HEK293 (cell line): ENCODE results near the gene CEP89.
A peak's percentile ranks its signal among the peaks of the same experiment; 100 is the strongest.

Experiments used
- CTCF ChIA-PET: fragments of 350-600 bp; formaldehyde crosslinking; extraction: SDS; loops from one replicate; lab custom pipeline; 2021; ENCODE audit warnings: antibody characterized with exemption; lab: Yijun Ruan, JAX
- POLR2A ChIA-PET: fragments of 300-600 bp; formaldehyde crosslinking; extraction: SDS; loops from one replicate; lab custom pipeline; 2020; ENCODE audit warnings: antibody characterized with exemption, inconsistent platforms; lab: Yijun Ruan, JAX
- H3K27ac ChIP-seq: fragments of 200-500 bp; sonication (Bioruptor generic); 2 replicates; pipeline ENCODE4 v1.5.1; 2014; ENCODE audit warnings: low read depth, low read length, control low read depth, inconsistent platforms; ENCODE audit errors: extremely low read depth
- H3K36me3 ChIP-seq, 2 experiments: fragments of 200-500 bp in 1 of 2; sonication (Bioruptor generic) in 1 of 2; 1 replicate in 1 of 2; 2 replicates in 1 of 2; pipeline ENCODE4 v1.5.1; 2014 to 2017; ENCODE audit warnings: inconsistent platforms in 2 of 2, low read length in 2 of 2; ENCODE audit not compliant: control insufficient read depth in 2 of 2, insufficient read depth in 1 of 2
- H3K4me1 ChIP-seq: fragments of 200-500 bp; sonication (Bioruptor generic); 2 replicates; pipeline ENCODE4 v1.5.1; 2014; ENCODE audit warnings: mild to moderate bottlenecking, low read length, inconsistent platforms; ENCODE audit not compliant: control insufficient read depth, insufficient read depth
- H3K4me3 ChIP-seq: 2 replicates; pipeline ENCODE4 v1.5.1; 2011; ENCODE audit warnings: low read depth, mild to moderate bottlenecking, control low read depth, low read length, moderate library complexity
- H3K9me3 ChIP-seq: fragments of 200-500 bp; sonication (Bioruptor generic); 2 replicates; pipeline ENCODE4 v1.5.1; 2014; ENCODE audit warnings: low read depth, low read length, inconsistent platforms; ENCODE audit not compliant: control insufficient read depth, insufficient read depth
- GLI4 ChIP-seq: fragments of 450-650 bp; formaldehyde crosslinking; IDR thresholded peaks from 2 replicates; pipeline ENCODE4 v1.5.1; 2016; ENCODE audit warnings: missing biosample characterization, missing genetic modification characterization
- GLIS1 ChIP-seq: fragments of 450-650 bp; formaldehyde crosslinking; IDR thresholded peaks from 2 replicates; pipeline ENCODE4 v1.5.1; 2016; ENCODE audit warnings: missing biosample characterization, missing genetic modification characterization
- HOXC10 ChIP-seq: sonication (generic); formaldehyde crosslinking; IDR thresholded peaks from 2 replicates; pipeline ENCODE4 v1.8.1; 2023; ENCODE audit warnings: mild to moderate bottlenecking, missing genetic modification reagents
- KLF10 ChIP-seq: fragments of 450-650 bp; IDR thresholded peaks from 2 replicates; pipeline ENCODE4 v1.5.1; 2018; ENCODE audit warnings: missing biosample characterization, mild to moderate bottlenecking, missing genetic modification characterization
- OSR2 ChIP-seq: fragments of 450-650 bp; formaldehyde crosslinking; IDR thresholded peaks from 2 replicates; pipeline ENCODE4 v1.5.1; 2016; ENCODE audit warnings: missing biosample characterization, missing genetic modification characterization
- SP7 ChIP-seq: fragments of 450-650 bp; formaldehyde crosslinking; IDR thresholded peaks from 2 replicates; pipeline ENCODE4 v1.5.1; 2016; ENCODE audit warnings: missing biosample characterization, missing genetic modification characterization
- YY2 ChIP-seq: fragments of 450-650 bp; formaldehyde crosslinking; IDR thresholded peaks from 2 replicates; pipeline ENCODE4 v1.5.1; 2016; ENCODE audit warnings: missing biosample characterization, missing genetic modification characterization
- ZBTB17 ChIP-seq: fragments of 450-650 bp; formaldehyde crosslinking; IDR thresholded peaks from 2 replicates; pipeline ENCODE4 v1.5.1; 2016; ENCODE audit warnings: missing biosample characterization, missing genetic modification characterization
- ZIC2 ChIP-seq: fragments of 450-650 bp; formaldehyde crosslinking; IDR thresholded peaks from 2 replicates; pipeline ENCODE4 v1.5.1; 2016; ENCODE audit warnings: missing biosample characterization, missing genetic modification characterization
- ZNF10 ChIP-seq: fragments of 450-650 bp; formaldehyde crosslinking; IDR thresholded peaks from 2 replicates; pipeline ENCODE4 v1.5.1; 2017; ENCODE audit warnings: missing biosample characterization, missing genetic modification characterization
- ZNF114 ChIP-seq: fragments of 450-650 bp; formaldehyde crosslinking; IDR thresholded peaks from 2 replicates; pipeline ENCODE4 v1.5.0; 2017; ENCODE audit warnings: missing biosample characterization, missing genetic modification characterization
- ZNF202 ChIP-seq: fragments of 450-650 bp; formaldehyde crosslinking; IDR thresholded peaks from 2 replicates; pipeline ENCODE4 v1.5.1; 2016; ENCODE audit warnings: missing biosample characterization, missing genetic modification characterization, borderline replicate concordance
- ZNF211 ChIP-seq: fragments of 450-650 bp; formaldehyde crosslinking; IDR thresholded peaks from 2 replicates; pipeline ENCODE4 v1.5.1; 2016; ENCODE audit warnings: low read depth, missing biosample characterization, missing genetic modification characterization
- ZNF223 ChIP-seq: fragments of 450-650 bp; formaldehyde crosslinking; IDR thresholded peaks from 2 replicates; pipeline ENCODE4 v1.5.1; 2016; ENCODE audit warnings: missing biosample characterization, missing genetic modification characterization
- ZNF248 ChIP-seq: fragments of 450-650 bp; formaldehyde crosslinking; IDR thresholded peaks from 2 replicates; pipeline ENCODE4 v1.5.1; 2017; ENCODE audit warnings: missing biosample characterization, missing genetic modification characterization
- ZNF311 ChIP-seq: fragments of 450-650 bp; formaldehyde crosslinking; IDR thresholded peaks from 2 replicates; pipeline ENCODE4 v1.5.1; 2017; ENCODE audit warnings: missing biosample characterization, missing genetic modification characterization, borderline replicate concordance
- ZNF341 ChIP-seq: fragments of 450-650 bp; formaldehyde crosslinking; IDR thresholded peaks from 2 replicates; pipeline ENCODE4; 2016; ENCODE audit warnings: low read depth, missing biosample characterization, missing genetic modification characterization
- ZNF510 ChIP-seq: fragments of 450-650 bp; formaldehyde crosslinking; IDR thresholded peaks from 2 replicates; pipeline ENCODE4 v1.5.1; 2018; ENCODE audit warnings: mild to moderate bottlenecking, missing genetic modification characterization, missing biosample characterization; ENCODE audit not compliant: insufficient replicate concordance
- ZNF521 ChIP-seq: fragments of 450-650 bp; formaldehyde crosslinking; IDR thresholded peaks from 2 replicates; pipeline ENCODE4 v1.5.1; 2017; ENCODE audit warnings: missing biosample characterization, mild to moderate bottlenecking, missing genetic modification characterization
- ZNF677 ChIP-seq: fragments of 450-650 bp; IDR thresholded peaks from 2 replicates; pipeline ENCODE4 v1.5.0; 2018; ENCODE audit warnings: missing biosample characterization, mild to moderate bottlenecking, missing genetic modification characterization, moderate library complexity
- ZNF707 ChIP-seq: fragments of 450-650 bp; formaldehyde crosslinking; IDR thresholded peaks from 2 replicates; pipeline ENCODE4 v1.5.1; 2016; ENCODE audit warnings: missing biosample characterization, missing genetic modification characterization
- ZNF785 ChIP-seq: fragments of 450-650 bp; formaldehyde crosslinking; IDR thresholded peaks from 2 replicates; pipeline ENCODE4 v1.5.1; 2016; ENCODE audit warnings: missing biosample characterization, missing genetic modification characterization
- TF ChIP-seq, protein P1 (sequence below): sonication (generic); formaldehyde crosslinking; IDR thresholded peaks from 2 replicates; pipeline ENCODE4 v1.8.1; 2022; ENCODE audit warnings: mild to moderate bottlenecking, moderate library complexity, missing genetic modification reagents
- TF ChIP-seq, protein P2 (sequence below): fragments of 450-650 bp; formaldehyde crosslinking; IDR thresholded peaks from 2 replicates; pipeline ENCODE4 v1.5.1; 2016; ENCODE audit warnings: missing biosample characterization, missing genetic modification characterization

CEP89 gene

GRCh38 chr19:32875428-32875827, 96.3 kb downstream of the CEP89 start:
- peaks cover 2 to 9% of the 10 kb centered on the region in 2 experiments; a peak in 2 of 3 replicates for H3K36me3 ChIP-seq
- CTCF ChIA-PET, result no interaction called here
- TF ChIP-seq ZNF223, result no peak
- no peak for TF ChIP-seq ZNF211
- TF ChIP-seq GLI4 (tag by site-specific recombination), result no peak
- no peak for TF ChIP-seq ZNF707
- TF ChIP-seq ZIC2 (tag by site-specific recombination), result peak; percentile 81
- TF ChIP-seq GLIS1 (tag by site-specific recombination), result peak; percentile 83
- TF ChIP-seq, protein P1, sequence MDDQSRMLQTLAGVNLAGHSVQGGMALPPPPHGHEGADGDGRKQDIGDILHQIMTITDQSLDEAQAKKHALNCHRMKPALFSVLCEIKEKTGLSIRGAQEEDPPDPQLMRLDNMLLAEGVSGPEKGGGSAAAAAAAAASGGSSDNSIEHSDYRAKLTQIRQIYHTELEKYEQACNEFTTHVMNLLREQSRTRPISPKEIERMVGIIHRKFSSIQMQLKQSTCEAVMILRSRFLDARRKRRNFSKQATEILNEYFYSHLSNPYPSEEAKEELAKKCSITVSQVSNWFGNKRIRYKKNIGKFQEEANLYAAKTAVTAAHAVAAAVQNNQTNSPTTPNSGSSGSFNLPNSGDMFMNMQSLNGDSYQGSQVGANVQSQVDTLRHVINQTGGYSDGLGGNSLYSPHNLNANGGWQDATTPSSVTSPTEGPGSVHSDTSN, result no peak
- peak; percentile 66 for TF ChIP-seq ZNF341
- TF ChIP-seq ZNF677 (tag by site-specific recombination), result 0 out of 2 replicates have a peak, but pooled peaks have one; percentile 17
- no peak for TF ChIP-seq ZNF311
- TF ChIP-seq SP7 (tag by site-specific recombination), result no peak
- no peak for TF ChIP-seq HOXC10 (CRISPR knock-in tag)
- TF ChIP-seq ZNF521 (tag by site-specific recombination), result no peak
- no peak for TF ChIP-seq ZNF10 (tag by site-specific recombination)
- TF ChIP-seq ZNF202 (tag by site-specific recombination), result no peak
- TF ChIP-seq ZNF785, result no peak
- no peak for TF ChIP-seq KLF10 (tag by site-specific recombination)
- TF ChIP-seq OSR2, result no peak
- no peak for TF ChIP-seq ZNF248 (tag by site-specific recombination)
- TF ChIP-seq, protein P2, sequence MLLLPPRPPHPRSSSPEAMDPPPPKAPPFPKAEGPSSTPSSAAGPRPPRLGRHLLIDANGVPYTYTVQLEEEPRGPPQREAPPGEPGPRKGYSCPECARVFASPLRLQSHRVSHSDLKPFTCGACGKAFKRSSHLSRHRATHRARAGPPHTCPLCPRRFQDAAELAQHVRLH (tag by site-specific recombination), result no peak
- TF ChIP-seq, all 188 proteins: peak for 4
- Histone ChIP-seq H3K4me1 (peaks cover 5% of the 10 kb centered on the region), H3K4me3 (no peak overlapping the region), H3K9me3 (no peaks in the 10 kb centered on the region), H3K27ac (no peak overlapping the region)
- POLR2A ChIA-PET, result interaction anchor here (0.6 kb wide), 1 partner anchor 197 kb away, joined by 3 read pairs; no protein-coding TSS in a partner anchor

DNA sequence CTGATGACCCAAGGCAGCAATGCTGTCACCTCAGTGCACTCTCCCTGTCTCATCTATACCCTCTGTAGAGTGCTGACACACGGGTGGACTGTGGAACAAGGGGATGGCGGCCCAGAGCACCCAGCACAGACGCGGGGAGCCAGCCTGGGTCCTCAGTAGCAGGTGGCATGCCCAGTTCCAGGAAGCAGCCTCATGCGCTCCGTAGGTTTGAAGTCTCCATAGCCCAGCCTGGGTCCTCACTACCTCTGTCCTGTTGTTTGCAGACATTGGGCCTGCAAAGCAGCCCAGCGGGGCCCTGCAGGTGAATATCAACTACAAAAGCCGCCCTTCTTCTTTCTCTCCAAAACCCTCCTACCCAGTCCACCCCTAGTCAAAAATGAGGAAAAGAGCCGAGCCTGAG, 97.2 kb downstream of the CEP89 start:
- TF ChIP-seq ZNF114 (tag by site-specific recombination) (no peak), ZNF510 (tag by site-specific recombination) (no peak), ZBTB17 (tag by site-specific recombination) (no peak), ZNF10 (tag by site-specific recombination) (no peak), YY2 (tag by site-specific recombination) (no peak)
- TF ChIP-seq, all 188 proteins: peak for 0
- Histone ChIP-seq H3K27ac (no peak overlapping the region), H3K9me3 (no peaks in the 10 kb centered on the region), H3K4me1 (peaks cover 5% of the 10 kb centered on the region), H3K4me3 (no peak overlapping the region), H3K36me3 (peaks cover 2 to 7% of the 10 kb centered on the region in 2 experiments; a peak in 2 of 3 replicates)
- ChIA-PET POLR2A (no interaction called here), CTCF (no interaction called here)
